PC-3 (cell line): ENCODE measurements around the gene TNFSF11.

Experiments used
- CTCF ChIP-seq: fragments of 300-600 bp; sonication (generic); conservative IDR thresholded peaks from 2 replicates; pipeline ENCODE4 v1.5.1; 2017; ENCODE audit warnings: antibody characterized with exemption, low read depth, mild to moderate bottlenecking, low read length
- EZH2phosphoT487 ChIP-seq: fragments of 300-600 bp; sonication (generic); IDR thresholded peaks from 2 replicates; pipeline ENCODE4 v1.6.1; 2018; ENCODE audit warnings: mild to moderate bottlenecking, antibody characterized with exemption, low read length, borderline replicate concordance

GRCh38 chr13:42653679-42654078, 79.7 kb downstream of the TNFSF11 start:
- TF ChIP-seq CTCF = no peak
- TF ChIP-seq EZH2phosphoT487 = no peak
